HepG2 (cell line): ENCODE data around the gene FRMD1.

Experiments used
- ATF7 ChIP-seq, 2 experiments: fragments of 450-650 bp in 1 of 2; sonication (generic) in 1 of 2; formaldehyde crosslinking in 1 of 2; IDR thresholded peaks; 2 replicates each; pipeline versions ENCODE4 v1.4.0 to v1.6.1; 2016 to 2020; ENCODE audit warnings: antibody characterized with exemption in 1 of 2, mild to moderate bottlenecking in 1 of 2, missing genetic modification reagents in 1 of 2
- ZNF232 ChIP-seq: sonication (generic); formaldehyde crosslinking; IDR thresholded peaks from 2 replicates; pipeline ENCODE4 v1.4.0; 2020; ENCODE audit warnings: missing genetic modification reagents, borderline replicate concordance

GRCh38 chr6:168084465-168085160, 5.6 kb upstream of the FRMD1 start:
- TF ChIP-seq ZNF232 (CRISPR knock-in tag) (no peak), ATF7 (IDR thresholded peaks at IDR 0.05) (no peak), ATF7 (CRISPR knock-in tag; IDR thresholded peaks at IDR 0.05) (no peak)
